Measurements from ENCODE around the gene ANKRD18A.

The ANKRD18A gene

DNA sequence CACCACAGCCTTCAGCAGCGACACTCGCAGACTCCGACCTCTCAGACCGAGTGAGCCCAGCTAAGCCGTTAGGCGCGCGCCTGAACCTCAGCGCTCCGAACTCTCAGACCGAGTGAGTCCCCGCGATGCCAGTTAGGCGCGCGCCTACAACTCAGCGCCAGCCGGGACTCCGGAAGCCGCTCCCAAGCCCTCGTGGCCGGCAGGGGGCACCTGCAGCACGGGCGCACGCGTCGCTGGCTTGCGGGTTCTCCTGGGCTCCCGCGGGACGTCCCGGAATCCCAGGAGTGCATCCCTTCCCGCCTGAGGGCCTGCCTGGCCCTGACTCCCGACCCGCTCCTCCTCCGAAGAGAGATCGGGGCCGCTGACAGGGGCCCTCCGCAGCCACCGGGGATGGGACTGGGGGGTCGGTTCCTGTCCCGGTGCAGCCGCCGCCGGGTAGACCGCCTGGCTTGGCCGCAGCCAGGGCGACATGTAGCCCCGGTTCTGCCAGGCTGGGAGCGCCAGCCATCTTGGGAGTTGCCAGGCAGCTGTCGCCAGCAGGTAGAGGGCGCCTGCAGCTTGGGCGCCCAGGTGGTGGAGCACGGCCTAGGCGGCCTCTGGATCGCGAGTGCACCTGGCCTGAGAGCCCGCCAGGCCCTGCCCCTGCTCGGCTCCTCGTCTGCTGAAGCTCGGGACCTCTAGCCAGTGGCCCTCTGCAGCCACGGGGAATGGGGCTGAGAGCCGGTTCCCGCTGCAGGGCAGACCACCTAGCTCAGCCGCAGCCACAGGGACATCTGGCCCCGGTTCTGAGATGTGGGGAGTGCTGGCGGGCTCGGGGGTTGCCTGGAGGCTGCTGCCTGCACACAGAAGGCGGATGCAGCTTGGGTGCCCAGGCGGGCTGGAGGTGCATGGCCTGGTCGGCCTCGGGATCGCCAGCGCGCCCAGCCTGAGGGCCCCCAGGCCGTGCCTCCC, at the start of gene ANKRD18A:
Gene ANKRD18A, minus strand, starts transcription at position 114 of the 951 bp plus-strand sequence. CDS start 311 bp downstream, outside the sequence.
- DNase-seq, result peak; percentile 42 to 72

DNA sequence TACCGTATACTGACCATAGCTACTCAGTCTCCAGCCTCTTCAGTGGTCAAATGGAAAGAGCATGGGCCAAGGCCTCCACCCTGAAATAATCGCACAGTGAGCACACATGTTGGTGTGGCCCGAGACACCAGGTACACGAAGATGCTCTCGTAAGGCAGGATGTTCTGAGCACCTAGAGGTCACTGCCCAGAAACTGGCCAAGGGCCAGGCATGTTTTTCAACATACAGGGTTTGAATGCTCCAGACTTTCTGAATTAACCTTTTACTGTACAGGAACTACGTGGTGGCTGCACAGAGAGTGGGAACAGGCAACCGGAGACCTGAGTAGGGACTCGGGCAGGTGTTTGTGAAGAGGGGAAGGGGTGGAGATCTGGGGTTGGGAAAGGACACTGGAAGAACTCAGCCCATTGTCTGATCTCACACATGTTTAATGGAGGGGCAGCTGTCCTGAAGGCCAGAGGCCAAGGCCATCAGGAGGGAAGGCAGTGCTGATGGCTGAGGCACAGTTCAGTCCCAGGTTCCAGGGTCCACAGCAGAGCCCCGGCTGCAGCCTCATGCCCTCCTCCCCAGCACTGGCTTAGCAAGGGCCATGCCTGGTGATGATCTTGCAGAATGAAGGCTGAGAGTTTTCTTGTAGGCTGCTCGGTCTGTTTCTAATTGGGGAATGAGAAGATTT, 48.5 kb upstream of the ANKRD18A start:
- no peak for DNase-seq

DNA sequence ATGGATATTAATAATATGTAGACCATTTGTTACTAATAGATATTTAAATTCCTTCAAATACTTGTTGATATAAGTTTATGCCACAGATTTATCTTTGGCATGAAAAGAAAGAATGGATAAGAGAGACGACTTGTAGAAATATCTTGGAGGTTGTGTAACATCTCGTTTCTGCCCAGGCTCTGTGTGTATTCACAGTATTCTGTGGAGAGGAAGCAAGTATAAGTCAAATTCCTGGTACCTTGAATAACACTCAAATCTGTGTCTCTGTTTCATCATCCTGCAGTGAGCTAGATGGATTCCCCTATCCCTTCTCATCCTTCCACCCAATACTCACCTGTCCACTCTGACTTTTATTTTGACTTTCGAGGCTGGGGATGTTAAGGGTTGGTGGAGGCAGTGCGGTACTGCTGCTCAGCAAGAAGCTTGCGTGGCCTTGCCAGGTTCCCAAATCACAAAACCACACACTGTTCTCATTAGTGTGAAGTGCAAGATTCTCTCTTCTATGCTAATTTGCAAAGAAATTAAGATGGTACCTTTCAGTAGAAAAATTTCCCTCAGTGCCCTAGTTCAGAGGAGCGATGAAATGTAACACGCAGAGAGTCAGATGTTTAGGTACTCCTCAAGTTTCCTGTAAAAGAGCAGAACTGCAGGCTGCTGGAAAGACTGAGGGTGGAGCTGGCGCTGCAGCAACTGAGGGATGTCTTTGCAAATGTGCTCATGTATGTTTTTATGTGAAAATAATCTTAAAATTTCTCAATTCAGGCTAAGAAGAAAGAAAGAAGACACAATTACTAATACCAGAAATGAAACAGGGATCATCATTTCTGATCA, 42.6 kb upstream of the ANKRD18A start:
- no peak for DNase-seq

DNA sequence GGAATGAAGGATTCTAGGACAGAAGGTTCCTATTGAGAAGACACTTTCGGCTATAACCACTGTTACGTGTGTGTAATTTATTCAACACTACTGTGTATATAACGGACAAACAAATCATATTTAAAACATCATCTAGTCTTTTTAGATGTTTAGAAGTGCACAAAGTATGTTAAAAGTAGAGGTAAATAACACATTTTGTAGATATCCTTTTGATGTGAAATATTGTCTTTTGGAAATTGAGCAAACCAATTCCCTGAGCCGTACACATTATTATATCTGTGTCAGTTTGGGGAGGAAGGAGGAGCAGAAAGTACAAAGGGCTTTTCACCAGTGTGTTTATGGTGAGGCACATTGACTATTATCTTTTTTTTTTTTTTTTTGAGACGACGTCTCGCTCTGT, 39.1 kb upstream of the ANKRD18A start:
- no peak for DNase-seq

DNA sequence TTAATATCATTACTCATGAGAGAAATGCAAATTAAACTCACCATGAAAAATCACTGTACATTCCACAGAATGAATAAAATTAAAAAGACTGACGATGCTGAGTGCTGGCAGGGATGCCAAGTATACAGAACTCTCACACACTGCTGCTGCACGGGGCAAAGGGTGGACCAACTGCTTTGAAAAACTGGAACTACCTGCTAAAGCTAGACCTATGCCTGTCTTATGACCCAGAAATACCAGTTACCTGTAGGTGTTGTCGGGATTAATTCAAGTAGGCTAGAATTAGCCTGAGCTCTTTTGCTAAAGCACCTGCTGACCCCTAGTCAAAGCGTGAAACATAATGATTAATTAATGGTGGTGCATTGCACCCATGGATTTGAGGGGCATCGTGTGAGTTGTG, 36.5 kb upstream of the ANKRD18A start:
- DNase-seq, result no peak

DNA sequence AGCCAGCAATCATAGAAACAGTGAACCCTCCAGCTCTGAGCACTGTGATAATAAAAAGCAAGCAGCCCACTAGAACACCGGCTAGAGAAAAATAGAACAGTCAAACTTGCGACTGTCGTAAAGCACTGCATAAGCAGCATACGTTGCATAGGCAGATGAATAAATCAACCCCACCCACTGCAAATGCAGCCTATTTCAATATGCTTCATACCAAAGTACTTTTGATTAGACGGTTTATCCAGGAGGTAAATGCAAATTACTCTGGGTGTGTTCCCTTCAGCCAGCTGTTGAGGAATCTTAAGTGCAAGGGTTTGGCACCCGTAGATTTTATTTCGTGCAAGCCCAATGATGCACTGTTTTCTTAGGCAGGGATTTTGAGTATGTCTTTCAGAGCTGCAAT, 32.1 kb upstream of the ANKRD18A start:
- DNase-seq, result no peak

DNA sequence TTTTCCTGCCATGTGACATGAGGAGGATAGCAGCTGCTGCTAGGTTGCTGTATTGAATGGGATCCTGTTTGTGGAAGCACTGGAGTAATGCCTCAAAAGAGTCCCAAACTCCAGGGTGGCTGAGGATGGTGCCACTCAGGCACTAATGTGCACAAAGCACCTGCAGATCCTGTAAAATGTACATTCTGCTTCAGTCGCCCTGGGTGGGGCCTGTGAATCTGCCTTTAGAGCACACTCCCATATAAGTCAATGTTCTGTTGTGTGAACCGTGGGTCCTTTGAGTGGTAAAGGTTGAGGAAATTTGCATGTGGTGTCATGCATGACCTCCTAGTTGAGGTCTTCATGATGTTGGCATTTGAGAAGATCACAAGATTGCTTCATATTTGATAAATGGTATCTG, 31.6 kb upstream of the ANKRD18A start:
- no peak for DNase-seq

DNA sequence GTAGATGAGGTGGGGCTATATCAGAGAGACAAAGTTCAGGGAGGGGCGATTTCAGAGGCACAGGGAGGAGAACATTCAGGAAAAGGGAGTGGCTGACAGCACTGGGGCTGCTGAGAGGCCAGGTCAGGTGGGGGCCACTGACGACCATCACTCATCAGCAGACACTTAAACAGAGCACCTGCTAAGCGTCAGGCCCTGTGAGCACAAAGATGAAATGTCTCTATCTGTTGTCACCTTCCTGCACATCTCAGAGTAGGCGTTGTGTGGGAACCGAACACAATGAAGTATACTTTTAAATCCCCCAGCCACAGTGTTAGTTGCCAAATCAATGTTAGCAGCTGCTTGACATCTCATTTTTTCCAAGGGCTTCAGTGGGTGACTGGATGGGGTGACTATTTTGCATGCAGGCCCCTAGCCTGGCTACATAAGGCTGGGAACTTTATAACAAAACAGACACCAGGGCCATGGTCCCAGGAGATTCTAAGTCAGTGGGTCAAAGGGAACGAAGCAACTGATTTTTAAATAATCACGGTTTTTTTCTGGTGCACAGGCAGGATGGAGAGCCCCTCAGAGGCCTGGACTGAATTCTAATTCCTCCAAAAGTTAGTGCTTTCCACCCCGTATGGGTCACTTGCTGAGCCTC, 31.1 kb upstream of the ANKRD18A start:
- DNase-seq, result no peak

DNA sequence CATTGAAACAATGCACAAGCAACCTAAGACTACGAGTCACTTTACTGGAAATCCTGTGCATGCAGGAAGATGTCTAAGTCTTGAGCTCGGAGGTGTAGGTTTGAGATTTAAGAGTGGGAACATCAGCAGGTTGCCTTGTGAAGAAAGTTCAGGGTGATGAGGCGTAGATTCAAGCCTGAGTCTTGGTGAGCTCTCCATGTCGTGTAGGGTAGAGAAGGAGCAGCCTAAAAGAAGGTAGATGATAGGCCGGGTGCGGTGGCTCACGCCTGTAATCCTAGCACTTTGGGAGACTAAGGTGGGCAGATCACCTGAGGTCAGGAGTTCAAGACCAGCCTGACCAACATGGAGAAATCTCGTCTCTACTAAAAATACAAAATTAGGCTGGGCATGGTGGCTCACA, 30.2 kb upstream of the ANKRD18A start:
- no peak for DNase-seq

DNA sequence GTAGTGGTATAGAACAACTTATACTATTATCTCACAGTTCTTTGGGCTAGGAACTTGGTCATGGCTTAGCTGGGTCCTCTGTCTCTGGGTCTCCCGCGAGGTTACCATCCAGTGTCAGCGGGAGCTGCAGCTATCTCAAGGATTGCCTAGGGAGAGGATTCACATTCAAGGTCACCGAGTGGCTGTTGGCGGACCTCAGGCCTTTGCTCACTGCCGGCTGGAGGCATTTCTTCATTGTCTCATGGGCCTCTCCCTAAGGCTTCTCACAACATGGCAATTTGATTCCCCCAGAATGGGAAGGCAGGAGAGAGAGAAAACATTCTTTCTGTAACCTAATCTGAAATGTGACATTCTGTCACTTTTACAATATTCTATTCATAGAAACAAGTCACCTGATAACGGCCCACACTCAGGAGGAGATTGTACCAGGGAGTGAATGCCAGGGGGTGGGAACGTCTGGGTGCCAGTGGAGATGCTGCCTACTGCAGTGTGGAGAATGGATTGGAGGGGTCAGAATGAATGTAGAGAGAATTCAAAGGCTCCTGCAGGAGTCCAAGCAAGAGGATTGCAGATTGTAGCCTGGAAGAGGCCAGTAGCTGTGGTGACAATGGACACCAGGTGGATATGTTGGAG, 29.5 kb upstream of the ANKRD18A start:
- no peak for DNase-seq

DNA sequence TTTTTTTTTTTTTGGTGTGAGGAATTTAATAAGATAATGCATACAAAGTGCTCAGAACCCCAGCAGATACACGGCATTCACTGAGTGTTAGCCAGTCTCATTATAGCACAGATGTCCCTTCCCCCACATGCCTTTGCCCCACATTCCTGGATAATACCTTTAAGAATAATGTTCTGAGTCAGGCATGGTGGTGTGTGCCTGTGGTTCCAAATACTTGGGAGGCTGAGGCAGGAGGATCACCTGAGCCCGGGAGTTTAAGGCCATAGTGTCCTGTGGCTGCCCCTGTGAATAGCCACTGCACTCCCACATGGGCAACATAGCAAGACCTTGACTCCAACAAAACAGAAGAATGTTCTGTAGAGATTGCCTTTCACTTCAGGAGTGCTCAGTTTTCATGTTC, 24.2 kb upstream of the ANKRD18A start:
- no peak for DNase-seq

DNA sequence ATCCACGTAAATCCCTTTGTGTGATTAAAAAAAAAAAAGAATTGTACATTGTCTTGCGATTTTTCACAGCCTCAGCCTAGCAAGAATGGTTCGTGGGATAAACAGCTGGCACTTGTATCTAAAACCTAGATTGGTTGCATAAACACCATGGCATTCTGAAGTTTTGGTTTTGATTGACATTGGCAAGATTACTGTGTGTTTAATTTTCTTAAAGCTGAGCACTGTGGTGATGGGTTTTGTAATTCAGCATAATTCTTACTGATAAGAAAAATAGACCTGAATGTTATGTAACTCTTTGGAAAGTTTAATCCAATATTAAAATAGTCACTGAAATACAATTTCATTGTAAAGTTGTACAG, 23.4 kb upstream of the ANKRD18A start:
- no peak for DNase-seq

DNA sequence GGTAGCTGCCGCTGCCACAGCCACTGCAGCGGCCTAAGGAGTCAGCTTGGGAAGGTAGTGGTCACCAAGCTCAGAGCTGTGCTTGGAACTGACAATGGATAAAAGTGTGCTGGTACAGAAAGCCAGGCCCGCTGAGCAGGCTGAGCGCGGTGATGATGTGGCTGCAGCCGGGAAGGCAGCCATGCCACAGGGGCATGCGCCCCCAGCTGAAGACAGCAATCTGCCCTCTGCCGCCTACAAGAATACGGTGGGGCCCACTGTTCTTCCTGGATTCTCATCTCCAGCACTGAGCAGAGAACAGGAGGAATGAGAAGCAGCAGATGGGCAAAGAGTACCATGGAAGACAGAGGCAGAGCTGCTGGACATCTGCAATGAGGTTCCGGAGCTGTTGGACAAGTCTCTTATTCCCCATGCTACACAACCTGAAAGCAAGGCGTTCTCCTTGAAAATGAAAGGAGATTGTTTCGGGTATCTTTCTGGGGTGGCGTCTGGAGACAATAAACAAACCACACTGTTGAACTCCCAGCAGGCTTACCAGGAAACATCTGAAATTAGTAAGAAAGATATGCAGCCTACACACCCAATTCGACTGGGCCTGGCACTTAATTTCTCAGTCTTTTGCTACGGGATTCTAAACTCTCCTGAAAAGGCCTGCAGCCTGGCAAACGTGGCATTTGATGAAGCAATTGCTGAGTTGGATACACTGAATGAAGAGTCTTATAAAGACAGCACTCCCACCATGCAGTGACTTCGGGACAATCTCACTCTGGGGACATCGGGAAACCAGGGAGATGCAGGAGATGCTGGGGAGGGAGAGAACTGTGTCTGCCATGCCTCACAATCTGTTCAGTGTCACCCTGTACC, 22.8 kb upstream of the ANKRD18A start:
- no peak for DNase-seq

DNA sequence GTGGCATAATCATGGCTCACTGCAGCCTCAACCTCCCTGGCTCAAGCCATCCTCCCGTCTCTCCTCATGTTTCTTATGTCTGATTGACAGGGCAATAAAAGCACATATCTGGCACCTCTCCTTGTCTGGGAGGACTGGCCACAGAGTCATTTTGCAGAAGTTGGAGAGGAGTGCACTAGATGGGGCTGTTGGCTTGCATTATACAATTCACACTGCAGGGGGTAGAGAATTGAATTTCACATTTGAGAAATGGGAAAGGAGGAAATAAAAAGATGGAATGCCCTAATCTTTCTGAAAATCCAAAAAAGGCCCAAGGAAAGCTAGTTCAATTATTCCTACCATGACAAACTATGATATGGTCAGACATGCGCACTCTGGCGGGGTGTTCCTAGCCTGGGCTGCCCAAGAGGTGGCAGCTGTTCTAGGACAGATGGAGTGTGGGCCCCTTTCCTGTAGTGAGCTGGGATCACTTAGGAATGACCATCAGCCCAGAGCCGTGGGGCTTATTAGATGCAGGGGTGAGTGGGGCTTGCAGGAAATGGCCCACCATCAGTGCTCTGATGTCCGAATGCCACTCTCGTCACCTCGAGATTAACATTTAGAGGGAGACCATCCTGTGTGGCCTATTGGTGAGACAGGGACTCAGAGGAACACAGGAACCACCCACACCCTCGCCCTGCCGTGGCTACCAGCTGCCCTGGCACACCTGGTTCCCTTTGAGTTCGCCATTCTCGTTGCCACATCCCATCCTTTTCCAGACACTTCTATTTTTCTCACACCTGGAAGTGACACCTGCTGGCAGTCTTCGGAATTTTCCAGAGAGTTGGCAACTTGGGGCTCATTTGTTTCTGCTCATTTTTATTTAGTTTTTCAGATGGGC, 21.8 kb upstream of the ANKRD18A start:
- peak in 1 of 2 experiments; percentile 7 for DNase-seq

DNA sequence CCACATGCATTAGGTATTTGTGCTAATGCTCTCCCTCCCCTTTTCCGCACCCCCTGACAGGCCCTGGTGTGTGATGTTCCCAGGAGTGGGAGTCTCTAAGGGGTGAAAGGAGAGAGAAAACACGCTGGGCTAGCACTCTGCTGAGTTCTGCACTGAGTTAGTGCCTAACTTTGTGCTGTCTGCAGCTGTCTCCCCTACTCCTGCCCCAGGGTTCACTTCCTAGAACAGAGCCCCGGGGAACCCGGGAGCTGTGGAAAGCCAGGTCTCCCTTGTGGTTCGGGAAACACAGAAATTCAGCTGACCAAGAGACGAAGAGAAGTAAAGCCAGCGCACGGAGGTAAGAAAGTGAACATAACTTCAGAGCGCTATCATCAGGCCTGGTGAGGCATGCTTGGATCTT, 20.7 kb upstream of the ANKRD18A start:
- DNase-seq, result no peak

DNA sequence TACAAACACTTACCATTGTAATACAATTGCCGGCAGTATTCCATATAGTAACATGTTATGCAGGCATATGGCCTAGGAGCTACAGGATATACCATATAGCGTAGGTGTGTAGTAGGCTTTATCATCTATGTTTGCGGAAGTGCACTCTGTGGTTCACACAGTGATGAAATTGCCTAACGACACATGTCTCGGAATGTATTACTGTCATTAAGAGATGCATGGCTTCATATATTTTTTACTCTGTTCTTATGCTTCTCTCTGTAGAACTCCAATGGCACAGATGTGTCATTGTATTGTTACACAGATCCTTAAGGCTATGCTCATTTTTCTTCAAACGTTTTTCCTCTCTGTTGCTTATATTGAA, 19.2 kb upstream of the ANKRD18A start:
- DNase-seq, result no peak

DNA sequence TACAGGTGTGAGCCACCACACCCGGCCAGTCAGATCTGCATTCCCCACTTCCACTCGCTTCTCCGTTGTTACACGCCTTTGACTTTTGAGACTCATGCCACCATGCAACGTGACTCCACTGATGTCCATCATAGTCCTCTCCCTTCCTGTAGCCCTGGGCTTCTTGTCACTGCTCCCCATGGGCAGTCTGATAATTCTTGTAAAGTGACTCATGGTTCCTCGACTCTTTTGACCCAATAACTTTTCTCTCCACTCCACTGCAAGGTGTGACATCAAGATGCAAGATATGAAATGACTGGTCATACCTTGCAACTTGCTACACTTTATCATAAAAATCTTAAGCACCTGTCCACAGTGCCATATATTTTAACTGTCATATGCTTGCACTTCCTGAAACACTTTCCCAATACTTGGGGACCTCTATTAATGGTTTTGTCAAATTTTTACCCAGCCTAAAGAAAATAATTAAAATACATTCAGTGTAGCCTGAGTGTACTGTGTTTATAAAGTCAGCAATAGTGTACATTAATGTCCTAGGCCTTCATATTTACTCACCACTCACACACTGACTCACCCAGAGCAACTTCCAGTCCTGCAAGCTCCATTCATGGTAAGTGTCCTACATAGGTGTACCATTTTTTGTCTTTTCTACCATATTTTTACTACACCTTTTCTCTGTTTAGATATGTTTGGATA, 18.6 kb upstream of the ANKRD18A start:
- DNase-seq, result no peak

DNA sequence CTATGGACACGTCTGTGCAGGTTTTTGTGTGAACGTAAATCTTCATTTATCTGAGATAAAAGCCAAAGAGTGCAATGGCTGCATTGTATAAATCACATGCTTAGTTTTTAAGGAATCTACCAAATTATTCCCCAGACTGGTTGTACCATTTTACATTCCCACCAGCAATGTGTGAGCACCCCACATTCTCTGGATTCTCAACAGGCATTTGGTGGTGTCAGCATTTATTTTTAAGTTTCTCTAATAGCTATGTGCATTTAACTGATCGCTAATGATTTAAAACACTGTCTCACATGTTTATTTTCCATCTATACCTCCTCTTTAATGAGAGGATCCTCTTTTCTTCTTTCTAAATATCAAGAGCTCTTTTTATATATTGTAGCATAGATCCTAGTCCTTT, 13.9 kb upstream of the ANKRD18A start:
- DNase-seq, result no peak

DNA sequence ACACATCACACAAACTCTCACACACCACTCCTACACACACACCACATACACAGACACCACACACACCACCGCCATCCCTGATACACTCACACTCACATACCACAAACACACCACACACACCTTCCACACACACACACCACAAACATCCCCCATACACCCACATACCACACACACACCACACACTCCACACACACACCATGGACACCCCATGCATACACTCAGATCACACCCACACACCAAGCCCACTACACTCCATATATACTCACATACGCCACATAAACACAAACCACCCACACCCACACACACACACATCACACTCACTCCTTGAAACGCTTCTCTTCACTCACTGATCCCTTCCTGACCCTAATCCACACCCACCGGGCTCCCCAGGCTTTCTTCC, 9.1 kb upstream of the ANKRD18A start:
- no peak for DNase-seq

DNA sequence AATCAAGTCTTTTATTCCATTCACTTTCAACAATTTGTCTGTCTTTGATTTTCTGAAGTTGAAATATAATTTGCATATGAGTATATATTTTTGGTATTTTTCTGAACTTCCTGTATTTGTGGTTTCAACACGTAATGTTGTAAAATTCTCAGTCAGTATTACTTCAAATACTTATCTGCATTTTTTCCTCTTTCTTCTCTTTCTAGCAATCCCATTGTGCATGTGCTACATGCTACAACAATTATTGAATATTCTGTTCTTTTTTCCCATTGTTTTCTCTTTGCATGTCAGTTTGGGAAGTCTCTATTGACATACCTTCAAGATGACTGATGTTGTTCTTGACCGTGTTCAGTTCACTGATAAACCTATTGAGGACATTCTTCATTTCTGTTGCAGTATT, 5.6 kb upstream of the ANKRD18A start:
- DNase-seq, result no peak

Measured in NCI-H187 (cell line).